ENCODE results near the gene WAPL.
"Not testable (repeated sequence)": the region's sequence is repeated elsewhere in the genome, so short reads cannot be mapped to it uniquely, and the experiment has no call there.

WAPL gene

GRCh38 chr10:86409183-86409582 is 112.4 kb downstream of the WAPL start:
- no peak for DNase-seq

- no peak for DNase-seq
These were observed 118.3 kb downstream of the WAPL start for GRCh38 chr10:86403183-86403797.

- no peak for DNase-seq
These were observed 119.2 kb downstream of the WAPL start for GRCh38 chr10:86402283-86402941.

- no peak for DNase-seq
These were observed 119.9 kb downstream of the WAPL start for GRCh38 chr10:86401588-86402282.

- peak; percentile 73 for DNase-seq
These were observed 120.6 kb downstream of the WAPL start for GRCh38 chr10:86400705-86401587.

- peak; percentile 97 for DNase-seq
These were observed 121.5 kb downstream of the WAPL start for GRCh38 chr10:86399879-86400704.

GRCh38 chr10:86399514-86399878 is 122.1 kb downstream of the WAPL start:
- DNase-seq: no peak

GRCh38 chr10:86397120-86397519 is 124.5 kb downstream of the WAPL start:
- no peak for DNase-seq

- no peak for DNase-seq
These were observed 127.6 kb downstream of the WAPL start for GRCh38 chr10:86393862-86394455.

GRCh38 chr10:86393362-86393761 is 128.2 kb downstream of the WAPL start:
- no peak for DNase-seq

GRCh38 chr10:86392723-86393094 is 128.9 kb downstream of the WAPL start:
- DNase-seq: no peak

GRCh38 chr10:86391986-86392722 is 129.4 kb downstream of the WAPL start:
- DNase-seq: no peak

- no peak for DNase-seq
These were observed 130.3 kb downstream of the WAPL start for GRCh38 chr10:86391236-86391840.

- no peak for DNase-seq
These were observed 131.1 kb downstream of the WAPL start for GRCh38 chr10:86390337-86391120.

- no peak for DNase-seq
These were observed 132.0 kb downstream of the WAPL start for GRCh38 chr10:86389441-86390193.

GRCh38 chr10:86389109-86389440 is 132.5 kb downstream of the WAPL start:
- not testable (repeated sequence) for DNase-seq

GRCh38 chr10:86388119-86388704 is 133.4 kb downstream of the WAPL start:
- no peak for DNase-seq

- DNase-seq: no peak
These were observed 134.3 kb downstream of the WAPL start for GRCh38 chr10:86387178-86387794.
